Urinary bladder (tissue), 4 donors: Measurements from ENCODE around the gene TRIM62. TPM values are rescaled to one million over a fixed set of nuclear protein-coding genes. Genes with fewer than 3 reads are reported as not detected.
A peak's percentile ranks its signal among the peaks of the same experiment; 100 is the strongest.

ENCODE experiments used
- DNase-seq: peaks from one replicate; pipeline ENCODE4 v3.0.0-alpha.2; 2015; ENCODE audit errors: extremely low spot score
- H3K27ac ChIP-seq: one replicate; pipeline ENCODE4 v1.5.1; 2013; ENCODE audit warnings: low read depth, mild to moderate bottlenecking, moderate library complexity
- H3K36me3 ChIP-seq: one replicate; pipeline ENCODE4 v1.6.1; 2013; ENCODE audit warnings: mild to moderate bottlenecking, moderate library complexity; ENCODE audit not compliant: insufficient read depth
- H3K4me1 ChIP-seq: one replicate; pipeline ENCODE4 v1.6.1; 2013; ENCODE audit warnings: mild to moderate bottlenecking, moderate library complexity; ENCODE audit not compliant: insufficient read depth
- H3K4me3 ChIP-seq: one replicate; pipeline ENCODE4 v1.5.1; 2013; ENCODE audit warnings: low read depth, low read length
- WGBS: extraction: QIAGEN DNeasy Blood & Tissue Kit; methylation state at CpG from one replicate; pipeline ENCODE4 v1.1.7; 2013; 5-methylcytosine and 5-hydroxymethylcytosine counted together
- polyA plus RNA-seq: library from polyadenylated mRNA; stranded (reverse); fragments of 200-250 nt; gene quantifications from one replicate; pipeline ENCODE4 v1.2.3, GENCODE V29; 2013
- total RNA-seq: library from RNA; depleted of rRNA; stranded (reverse); fragments of >200 nt; gene quantifications from one replicate; pipeline ENCODE4 v1.2.3, GENCODE V29; 2014
- donor health status: healthy with polysubstance abuse.
- donor health status: healthy.

TRIM62 gene
- total RNA-seq (4.1 TPM), polyA plus RNA-seq (7.6 TPM)

- Histone ChIP-seq H3K27ac (peak within 1 kb of the TSS; percentile 39), H3K4me3 (peak within 1 kb of the TSS; percentile 85), H3K4me1 (no peaks in the 10 kb centered on the region), H3K36me3 (no peaks in the 10 kb centered on the region)
- WGBS, result under 1% methylated on average over 35 of the region's 35 CpGs
- peak; percentile 85 for DNase-seq
Observed at GRCh38 chr1:33181921-33182341, at the start of gene TRIM62. Gene TRIM62, minus strand, starts transcription at chr1:33182043. Its CDS starts 611 bp downstream, at chr1:33181432.

- Histone ChIP-seq H3K27ac (no peak overlapping the region), H3K4me1 (no peaks in the 10 kb centered on the region), H3K36me3 (no peaks in the 10 kb centered on the region), H3K4me3 (no peak overlapping the region)
- no peak for DNase-seq
- WGBS, result 90% methylated on average over 7 of the region's 7 CpGs
Observed at GRCh38 chr1:33231166-33231565, 49.3 kb upstream of the TRIM62 start.

- WGBS, result 27% methylated on average over 5 of the region's 5 CpGs
- Histone ChIP-seq H3K4me1 (no peaks in the 10 kb centered on the region), H3K36me3 (no peaks in the 10 kb centered on the region), H3K27ac (no peak overlapping the region), H3K4me3 (no peak overlapping the region)
- DNase-seq, result no peak
Observed at GRCh38 chr1:33228935-33229487, 47.2 kb upstream of the TRIM62 start.

- WGBS, result 72% methylated on average over 1 of the region's 1 CpG
- Histone ChIP-seq H3K27ac (no peak overlapping the region), H3K4me1 (no peaks in the 10 kb centered on the region), H3K4me3 (no peak overlapping the region), H3K36me3 (no peaks in the 10 kb centered on the region)
- DNase-seq, result no peak
Observed at GRCh38 chr1:33225586-33225985, 43.7 kb upstream of the TRIM62 start.

- H3K36me3 ChIP-seq, result no peaks in the 10 kb centered on the region
- WGBS, result 78% methylated on average over 2 of the region's 2 CpGs
- H3K27ac ChIP-seq, result no peak overlapping the region
Observed at GRCh38 chr1:33224166-33224707, 42.4 kb upstream of the TRIM62 start.

GRCh38 chr1:33222381-33222780 is 40.5 kb upstream of the TRIM62 start:
- Histone ChIP-seq H3K27ac (no peak overlapping the region), H3K36me3 (no peaks in the 10 kb centered on the region), H3K4me1 (no peaks in the 10 kb centered on the region), H3K4me3 (no peak overlapping the region)
- no peak for DNase-seq
- 63% methylated on average over 1 of the region's 1 CpG for WGBS

More at GRCh38 chr1:33224166-33224707, 42.4 kb upstream of the TRIM62 start:
- H3K4me1 ChIP-seq, result no peaks in the 10 kb centered on the region
- DNase-seq, result no peak
- no peak overlapping the region for H3K4me3 ChIP-seq

DNA sequence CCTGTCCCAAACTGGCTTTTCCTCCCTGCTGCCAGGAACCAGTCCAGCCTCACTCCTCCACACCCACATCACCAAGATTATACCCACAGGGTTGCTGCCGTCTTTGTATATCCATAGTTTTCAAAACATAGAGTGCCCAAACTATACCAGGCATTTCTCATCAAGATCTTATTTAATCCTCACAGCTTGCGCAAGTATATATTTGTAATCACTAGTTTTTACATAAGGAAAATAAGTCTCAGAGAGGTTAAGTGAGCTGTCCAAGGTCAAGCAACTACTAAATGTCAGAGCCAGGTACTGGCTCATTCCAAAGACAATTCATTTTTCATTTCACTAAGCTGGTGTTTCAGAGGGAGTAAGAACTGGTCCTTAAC is 39.5 kb upstream of the TRIM62 start:
- DNase-seq, result no peak
- no peak overlapping the region for H3K27ac ChIP-seq
- no peak overlapping the region for H3K4me3 ChIP-seq
- no peaks in the 10 kb centered on the region for H3K4me1 ChIP-seq
- no peaks in the 10 kb centered on the region for H3K36me3 ChIP-seq
- WGBS, result 49% methylated on average over 2 of the region's 2 CpGs

DNA sequence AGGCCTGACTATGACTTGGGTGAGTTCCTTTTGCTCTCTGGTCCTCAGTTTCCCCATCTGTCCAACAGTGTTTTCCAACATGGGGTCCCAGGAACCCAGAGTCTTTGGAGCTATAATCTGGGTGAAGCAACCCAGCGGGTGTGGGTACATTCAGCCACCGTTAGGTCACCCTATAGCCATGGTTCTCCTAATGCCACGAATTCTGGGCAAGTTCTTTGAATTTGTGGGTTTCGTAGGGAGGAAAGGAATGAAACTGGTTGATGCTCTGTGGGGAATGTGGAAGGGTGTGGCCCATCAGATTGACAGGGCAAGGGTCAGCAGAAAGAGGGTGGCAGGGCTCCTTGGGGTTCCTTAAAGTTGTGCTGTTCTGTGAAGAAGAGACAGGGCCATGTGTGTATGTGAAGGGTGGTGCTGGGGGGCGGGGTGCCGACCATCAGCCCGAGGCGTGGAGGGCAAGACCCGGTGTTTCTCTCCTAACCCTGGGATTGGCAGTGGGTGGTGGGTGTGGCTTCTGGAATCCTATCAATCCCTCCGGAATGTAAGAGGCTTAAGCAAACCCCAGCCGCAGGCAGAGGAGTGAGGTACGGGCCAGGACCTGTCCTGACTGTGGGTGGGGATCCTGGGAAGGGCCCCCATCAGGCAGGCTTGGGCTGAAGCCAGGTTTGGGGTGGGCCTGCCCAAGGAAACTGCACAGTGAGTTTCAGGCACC is 39.0 kb upstream of the TRIM62 start:
- no peaks in the 10 kb centered on the region for H3K4me1 ChIP-seq
- WGBS, result 52% methylated on average over 12 of the region's 12 CpGs
- no peak overlapping the region for H3K4me3 ChIP-seq
- no peaks in the 10 kb centered on the region for H3K36me3 ChIP-seq
- DNase-seq, result peak; percentile 54
- no peak overlapping the region for H3K27ac ChIP-seq

DNA sequence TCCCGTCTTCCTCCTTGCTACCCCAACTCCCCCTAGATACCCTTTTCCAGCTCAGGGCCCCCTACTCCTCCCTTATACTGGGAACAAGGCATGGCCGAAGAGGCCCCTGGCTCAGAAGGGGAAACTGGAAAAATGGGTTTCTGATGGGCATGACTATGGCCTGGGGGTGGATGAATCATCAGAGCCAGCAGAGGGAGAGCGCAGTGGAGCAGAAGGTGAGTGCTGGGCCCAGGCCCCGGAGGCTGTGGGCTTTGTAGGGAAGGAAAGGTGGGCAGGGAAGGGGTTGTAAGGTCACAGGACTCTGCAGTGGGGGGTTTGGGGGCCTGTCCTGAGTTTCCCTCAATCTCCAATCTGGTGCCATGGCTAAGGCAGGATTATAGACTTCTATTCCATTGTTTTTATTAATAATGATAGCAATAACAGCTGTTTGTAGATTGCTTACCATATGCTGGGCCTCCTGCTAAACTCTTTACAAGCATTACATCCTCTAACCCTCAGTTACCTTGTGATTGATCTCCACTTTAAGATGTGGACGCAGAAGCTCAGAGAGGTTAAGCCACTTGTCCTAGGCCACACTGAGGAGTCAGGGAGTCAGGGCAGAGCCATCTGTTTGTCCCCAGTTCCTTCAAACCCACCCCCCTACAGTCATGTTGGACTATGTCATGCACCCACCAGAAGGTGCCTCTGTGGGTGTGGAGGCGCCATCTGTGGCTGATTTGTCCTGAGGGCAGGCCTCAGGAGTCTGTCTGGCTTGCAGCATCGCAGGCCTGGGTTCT is 38.2 kb upstream of the TRIM62 start:
- Histone ChIP-seq H3K36me3 (no peaks in the 10 kb centered on the region), H3K4me3 (no peak overlapping the region), H3K4me1 (no peaks in the 10 kb centered on the region), H3K27ac (no peak overlapping the region)
- 85% methylated on average over 7 of the region's 7 CpGs for WGBS
- DNase-seq, result peak; percentile 26

DNA sequence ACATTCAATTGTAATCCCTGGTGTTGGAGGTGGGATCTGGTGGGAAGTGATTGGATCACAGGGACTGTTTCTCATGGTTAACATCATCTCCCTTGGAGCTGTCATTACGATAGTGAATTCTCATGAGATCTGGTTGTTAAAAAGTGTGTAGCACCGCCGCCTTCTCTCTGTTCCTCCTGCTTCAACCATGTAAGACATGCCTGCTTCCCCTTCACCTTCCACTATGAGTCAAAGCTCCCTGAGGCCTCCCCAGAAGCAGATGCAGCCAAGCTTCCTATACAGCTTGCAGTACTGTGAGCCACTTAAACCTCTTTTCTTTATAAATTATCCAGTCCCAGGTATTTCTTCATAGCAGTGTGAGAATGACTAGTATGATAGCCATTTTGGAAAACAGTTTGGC is 30.1 kb upstream of the TRIM62 start:
- no peak for DNase-seq
- Histone ChIP-seq H3K27ac (no peak overlapping the region), H3K36me3 (no peaks in the 10 kb centered on the region), H3K4me3 (no peak overlapping the region), H3K4me1 (no peaks in the 10 kb centered on the region)
- 98% methylated on average over 3 of the region's 3 CpGs for WGBS

DNA sequence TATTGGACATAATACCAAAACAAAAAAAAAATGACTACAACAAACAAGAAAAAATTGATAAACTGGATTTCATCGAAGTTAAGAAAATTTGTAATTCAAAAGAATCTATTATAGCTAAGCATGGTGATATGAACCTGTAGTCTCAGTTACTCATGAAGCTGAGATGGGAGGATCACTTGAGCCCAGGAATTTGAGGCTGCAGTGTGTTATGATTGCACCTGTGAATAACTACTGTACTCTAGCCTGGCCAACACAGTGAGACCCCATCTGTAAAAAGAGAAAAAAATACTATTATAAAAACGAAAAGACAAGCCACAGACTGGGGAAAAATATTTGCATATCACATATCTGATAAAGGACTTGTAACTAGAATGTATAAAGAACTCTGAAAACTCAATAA is 24.5 kb upstream of the TRIM62 start:
- Histone ChIP-seq H3K4me1 (no peaks in the 10 kb centered on the region), H3K4me3 (no peak overlapping the region), H3K27ac (no peak overlapping the region), H3K36me3 (no peaks in the 10 kb centered on the region)
- 81% methylated on average over 2 of the region's 2 CpGs for WGBS
- no peak for DNase-seq

DNA sequence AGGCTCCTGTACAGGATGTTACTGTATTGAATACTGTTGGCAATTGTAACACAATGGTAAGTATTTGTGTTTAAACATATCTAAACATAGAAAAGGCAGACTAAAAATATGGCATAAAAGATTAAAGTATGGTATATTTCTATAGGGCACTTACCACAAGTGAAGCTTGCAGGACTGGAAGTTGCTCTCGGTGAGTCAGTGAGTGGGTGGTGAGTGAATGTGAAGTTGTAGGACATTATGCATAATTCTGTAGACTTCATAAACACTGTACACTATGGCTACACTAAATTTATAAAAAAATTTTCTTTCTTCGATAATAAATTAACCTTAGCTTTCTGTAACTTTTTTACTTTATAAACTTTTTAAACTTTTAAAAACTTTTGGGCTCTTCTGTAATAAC is 13.7 kb upstream of the TRIM62 start:
- Histone ChIP-seq H3K4me1 (no peaks in the 10 kb centered on the region), H3K4me3 (no peak overlapping the region), H3K27ac (no peak overlapping the region), H3K36me3 (no peaks in the 10 kb centered on the region)
- WGBS, result 85% methylated on average over 2 of the region's 2 CpGs
- DNase-seq, result no peak

- H3K4me3 ChIP-seq, result no peak overlapping the region
- 71% methylated on average over 2 of the region's 2 CpGs for WGBS
- no peaks in the 10 kb centered on the region for H3K36me3 ChIP-seq
- no peaks in the 10 kb centered on the region for H3K4me1 ChIP-seq
- H3K27ac ChIP-seq, result no peak overlapping the region
- DNase-seq, result no peak
Observed at GRCh38 chr1:33191731-33192275, 10.0 kb upstream of the TRIM62 start.
